OCI-LY7 (cell line): Measurements from ENCODE around the gene BDKRB1. TPM values are rescaled to one million over a fixed set of nuclear protein-coding genes. Genes with fewer than 3 reads are reported as not detected.

Source experiments
- BruUV-seq: library from RNA; stranded (reverse); fragments of 400-500 nt; replicated peaks from 2 replicates; lab custom pipeline; 2021; lab: Mats Ljungman, UMichigan
- CTCF ChIA-PET: fragments of 300-600 bp; sonication (Branson Sonifier 250); formaldehyde crosslinking; loops from one replicate; lab custom pipeline; 2022; ENCODE audit warnings: antibody characterized with exemption; ENCODE audit not compliant: unreplicated experiment; lab: Charles Lee
- POLR2A ChIA-PET: fragments of 300-600 bp; sonication (Branson Sonifier 250); formaldehyde crosslinking; loops from one replicate; lab custom pipeline; 2022; ENCODE audit warnings: antibody characterized with exemption; lab: Charles Lee
- DNase-seq: peaks from one replicate; pipeline ENCODE4 v3.0.0-alpha.2; 2015; ENCODE audit warnings: low spot score
- H2AFZ ChIP-seq: fragments of 200-600 bp; sonication (generic), shearing (Covaris generic); 2 replicates; pipeline ENCODE4 v1.6.1; 2014; ENCODE audit warnings: mild to moderate bottlenecking, antibody characterized with exemption, low read length, moderate library complexity
- H3K27ac ChIP-seq: fragments of 200-600 bp; sonication (generic); 2 replicates; pipeline ENCODE4 v1.5.1; 2014; ENCODE audit warnings: mixed run types, low read depth, mild to moderate bottlenecking, moderate library complexity, low read length, inconsistent platforms; ENCODE audit not compliant: poor library complexity, severe bottlenecking
- H3K36me3 ChIP-seq: fragments of 200-600 bp; sonication (generic); 2 replicates; pipeline ENCODE4 v1.6.1; 2014; ENCODE audit warnings: mild to moderate bottlenecking, antibody characterized with exemption, low read length, moderate library complexity, mixed read lengths; ENCODE audit not compliant: insufficient read depth
- H3K4me1 ChIP-seq: fragments of 200-600 bp; sonication (generic); 2 replicates; pipeline ENCODE4 v1.5.1; 2014; ENCODE audit warnings: mild to moderate bottlenecking, low read length; ENCODE audit not compliant: insufficient read depth, poor library complexity, severe bottlenecking
- H3K4me2 ChIP-seq: fragments of 200-600 bp; sonication (generic); 2 replicates; pipeline ENCODE4 v1.6.1; 2014; ENCODE audit warnings: mild to moderate bottlenecking, low read length
- H3K4me3 ChIP-seq: fragments of 200-600 bp; sonication (generic); 2 replicates; pipeline ENCODE4 v1.5.1; 2014; ENCODE audit warnings: mild to moderate bottlenecking, low read depth, low read length; ENCODE audit not compliant: poor library complexity, severe bottlenecking
- H3K79me2 ChIP-seq: fragments of 200-600 bp; sonication (generic); 2 replicates; pipeline ENCODE4 v1.6.1; 2016; ENCODE audit warnings: low read depth, mild to moderate bottlenecking, low read length, moderate library complexity, mixed read lengths; ENCODE audit not compliant: insufficient read depth
- H3K9me2 ChIP-seq: fragments of 200-600 bp; sonication (generic); 2 replicates; pipeline ENCODE4 v1.6.1; 2016; ENCODE audit warnings: mild to moderate bottlenecking, low read length, mixed read lengths; ENCODE audit not compliant: insufficient read depth
- H3K9me3 ChIP-seq: fragments of 200-600 bp; sonication (generic); 2 replicates; pipeline ENCODE4 v1.6.1; 2014; ENCODE audit warnings: mild to moderate bottlenecking, mixed run types, low read length, mixed read lengths
- H4K20me1 ChIP-seq: fragments of 200-600 bp; sonication (generic); 2 replicates; pipeline ENCODE4 v1.6.1; 2014; ENCODE audit warnings: mild to moderate bottlenecking, antibody characterized with exemption, low read length, moderate library complexity, mixed read lengths; ENCODE audit not compliant: insufficient read depth
- EZH2phosphoT487 ChIP-seq: fragments of 200-600 bp; sonication (generic); IDR thresholded peaks from 2 replicates; pipeline ENCODE4 v1.6.1; 2018; ENCODE audit warnings: low read depth, borderline replicate concordance, mild to moderate bottlenecking, mixed run types, antibody characterized with exemption, low read length, moderate library complexity, mixed read lengths
- intact Hi-C: fragments of 100-400 bp; cut with micrococcal nuclease; formaldehyde crosslinking; loops from one replicate; pipeline ENCODE4 v1.10.0; 2022; ENCODE audit not compliant: unreplicated experiment
- total RNA-seq, 2 experiments: library from RNA; depleted of rRNA in 1 of 2; stranded (reverse); fragments of >200 nt in 1 of 2; shearing (Covaris generic) in 1 of 2; gene quantifications; 2 replicates each; pipeline ENCODE4 v1.2.3, GENCODE V29; 2014 to 2022
- TF ChIP-seq, protein P1 (sequence below): fragments of 200-600 bp; sonication (generic); conservative IDR thresholded peaks from 2 replicates; pipeline ENCODE4 v1.5.1; 2014; ENCODE audit warnings: mild to moderate bottlenecking, antibody characterized with exemption, low read length, moderate library complexity, mixed read lengths

BDKRB1 gene
- total RNA-seq, 2 experiments from 2014 or later: not detected

DNA sequence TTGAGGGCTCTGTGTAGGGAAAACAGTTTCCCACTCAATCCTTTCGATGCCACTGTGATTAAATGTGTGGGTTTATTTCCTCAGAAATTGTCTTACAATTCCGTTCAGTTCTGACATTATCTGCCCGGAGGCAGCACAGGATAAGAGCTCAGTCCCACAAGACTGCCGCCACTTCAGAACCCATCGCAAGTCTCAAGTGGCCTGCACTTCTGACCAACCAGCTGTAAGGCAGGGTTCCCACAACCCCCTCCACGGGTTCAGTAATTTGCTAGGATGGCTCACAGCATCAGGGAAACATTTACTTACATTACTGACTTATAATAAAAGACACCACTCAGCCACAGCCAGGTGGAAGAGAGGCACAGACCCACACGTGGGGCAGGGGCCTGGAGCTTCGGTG, 34.2 kb upstream of the BDKRB1 start:
- ChIA-PET POLR2A (no interaction called here), CTCF (no interaction called here)
- no peaks in the 10 kb centered on the region for H3K9me3 ChIP-seq
- no TSS peak for BruUV-seq
- H3K4me3 ChIP-seq: no peak overlapping the region
- no peaks in the 10 kb centered on the region for H4K20me1 ChIP-seq
- H3K36me3 ChIP-seq: no peaks in the 10 kb centered on the region
- H3K4me2 ChIP-seq: no peak overlapping the region
- intact Hi-C loops: no loop called here
- TF ChIP-seq, protein P1, sequence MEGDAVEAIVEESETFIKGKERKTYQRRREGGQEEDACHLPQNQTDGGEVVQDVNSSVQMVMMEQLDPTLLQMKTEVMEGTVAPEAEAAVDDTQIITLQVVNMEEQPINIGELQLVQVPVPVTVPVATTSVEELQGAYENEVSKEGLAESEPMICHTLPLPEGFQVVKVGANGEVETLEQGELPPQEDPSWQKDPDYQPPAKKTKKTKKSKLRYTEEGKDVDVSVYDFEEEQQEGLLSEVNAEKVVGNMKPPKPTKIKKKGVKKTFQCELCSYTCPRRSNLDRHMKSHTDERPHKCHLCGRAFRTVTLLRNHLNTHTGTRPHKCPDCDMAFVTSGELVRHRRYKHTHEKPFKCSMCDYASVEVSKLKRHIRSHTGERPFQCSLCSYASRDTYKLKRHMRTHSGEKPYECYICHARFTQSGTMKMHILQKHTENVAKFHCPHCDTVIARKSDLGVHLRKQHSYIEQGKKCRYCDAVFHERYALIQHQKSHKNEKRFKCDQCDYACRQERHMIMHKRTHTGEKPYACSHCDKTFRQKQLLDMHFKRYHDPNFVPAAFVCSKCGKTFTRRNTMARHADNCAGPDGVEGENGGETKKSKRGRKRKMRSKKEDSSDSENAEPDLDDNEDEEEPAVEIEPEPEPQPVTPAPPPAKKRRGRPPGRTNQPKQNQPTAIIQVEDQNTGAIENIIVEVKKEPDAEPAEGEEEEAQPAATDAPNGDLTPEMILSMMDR: no peak
- TF ChIP-seq EZH2phosphoT487: no peak
- no peaks in the 10 kb centered on the region for H3K79me2 ChIP-seq
- H2AFZ ChIP-seq: no peak overlapping the region
- DNase-seq: no peak
- no peaks in the 10 kb centered on the region for H3K9me2 ChIP-seq
- H3K4me1 ChIP-seq: no peaks in the 10 kb centered on the region
- no peak overlapping the region for H3K27ac ChIP-seq

DNA sequence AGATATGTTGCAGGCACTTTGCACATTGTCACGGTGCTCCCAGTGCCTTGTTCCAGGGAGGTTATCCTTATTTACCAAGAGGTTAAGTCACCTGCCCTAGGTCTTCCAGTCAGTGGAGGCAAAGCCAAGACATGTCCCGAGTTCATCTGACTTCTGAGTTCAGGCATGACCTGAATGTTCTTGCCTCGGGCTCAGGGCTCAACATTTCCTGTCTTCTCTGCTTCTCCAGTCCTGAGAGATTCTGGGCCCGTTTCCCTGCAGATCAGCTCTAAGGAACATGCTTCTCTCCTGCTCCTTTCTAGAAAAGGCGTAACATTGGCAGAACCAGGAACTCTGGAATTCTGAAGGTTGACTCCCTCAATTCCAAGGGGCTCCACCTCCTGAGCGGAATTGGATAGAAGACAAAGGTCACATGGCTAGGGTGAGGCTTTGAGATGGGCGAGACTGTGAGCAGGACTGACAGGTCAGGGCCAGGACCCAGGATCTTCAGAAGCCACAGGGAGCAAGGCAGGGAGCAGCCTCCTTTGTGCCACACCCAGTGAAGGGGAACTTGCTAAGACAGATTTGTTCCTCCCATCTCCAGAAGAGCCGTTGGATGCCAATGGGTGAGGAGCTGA, 31.4 kb upstream of the BDKRB1 start:
- CTCF ChIA-PET: no interaction called here
- H3K36me3 ChIP-seq: no peaks in the 10 kb centered on the region
- no peaks in the 10 kb centered on the region for H3K9me3 ChIP-seq
- no peak overlapping the region for H3K27ac ChIP-seq
- no peaks in the 10 kb centered on the region for H4K20me1 ChIP-seq
- H3K4me2 ChIP-seq: no peak overlapping the region
- BruUV-seq: no TSS peak
- H2AFZ ChIP-seq: no peak overlapping the region
- H3K9me2 ChIP-seq: no peaks in the 10 kb centered on the region
- H3K79me2 ChIP-seq: no peaks in the 10 kb centered on the region
- TF ChIP-seq EZH2phosphoT487: no peak
- TF ChIP-seq, protein P1: no peak
- intact Hi-C loops: no loop called here
- H3K4me3 ChIP-seq: no peak overlapping the region
- H3K4me1 ChIP-seq: no peaks in the 10 kb centered on the region
- no peak for DNase-seq
- POLR2A ChIA-PET: no interaction called here

DNA sequence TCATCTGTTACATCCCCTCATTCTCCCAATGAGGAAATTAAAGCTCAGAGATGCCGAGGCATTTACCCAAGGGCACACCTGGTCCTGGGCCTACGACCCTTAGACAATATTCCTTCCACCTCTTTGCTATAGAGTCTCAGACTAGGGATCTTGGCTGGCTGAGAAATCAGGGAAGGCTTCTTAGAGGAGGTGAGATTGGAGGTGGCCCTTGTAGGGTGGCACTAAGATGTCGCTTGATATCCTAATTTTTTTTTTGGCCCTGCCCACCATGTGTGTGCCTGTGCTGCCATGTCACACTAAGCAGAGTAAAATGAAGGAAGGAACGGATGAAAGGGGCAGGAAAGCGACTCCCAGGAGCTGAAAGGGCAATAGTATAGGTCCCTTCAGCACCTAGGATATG, 30.8 kb upstream of the BDKRB1 start:
- no TSS peak for BruUV-seq
- H3K27ac ChIP-seq: no peak overlapping the region
- no peak overlapping the region for H3K4me3 ChIP-seq
- H3K9me2 ChIP-seq: no peaks in the 10 kb centered on the region
- no peaks in the 10 kb centered on the region for H3K79me2 ChIP-seq
- intact Hi-C loops: no loop called here
- POLR2A ChIA-PET: no interaction called here
- no peaks in the 10 kb centered on the region for H3K36me3 ChIP-seq
- no peak for TF ChIP-seq EZH2phosphoT487
- TF ChIP-seq, protein P1: no peak
- DNase-seq: no peak
- CTCF ChIA-PET: no interaction called here
- no peaks in the 10 kb centered on the region for H3K4me1 ChIP-seq
- no peaks in the 10 kb centered on the region for H3K9me3 ChIP-seq
- H2AFZ ChIP-seq: no peak overlapping the region
- no peak overlapping the region for H3K4me2 ChIP-seq
- H4K20me1 ChIP-seq: no peaks in the 10 kb centered on the region
